Measurements from ENCODE around the gene RPL27. TPM values are rescaled to one million over a fixed set of nuclear protein-coding genes. Genes with fewer than 3 reads are reported as not detected.

RPL27 gene
- 1,000 to 10,000 TPM; 1,737 to 4,151 (median 2,370) TPM for polyA plus RNA-seq
- long read RNA-seq, donor 1, result 0 reads
- long read RNA-seq, donor 2, transcript RPL27-204 (4 exons, 318 nt), result minor isoform, 6 of 845 reads
- long read RNA-seq, donor 2, transcript RPL27-206 (4 exons, 730 nt), result minor isoform, 329 of 845 reads
- long read RNA-seq, donor 2, transcript RPL27-208 (3 exons, 1,872 nt), result minor isoform, 55 of 845 reads
- long read RNA-seq, donor 2, transcript RPL27-201 (5 exons, 505 nt), result major isoform, 387 of 845 reads
- long read RNA-seq, donor 2, partial matches to known transcripts, result 68 of 845 reads
- long read RNA-seq, donor 2, other reads (novel, unspliced or antisense), result 0 of 845 reads
- long read RNA-seq, donor 3, transcript RPL27-201 (5 exons, 505 nt), result major isoform, 597 of 1,465 reads
- long read RNA-seq, donor 3, transcript RPL27-204 (4 exons, 318 nt), result minor isoform, 11 of 1,465 reads
- long read RNA-seq, donor 3, transcript RPL27-206 (4 exons, 730 nt), result minor isoform, 542 of 1,465 reads
- long read RNA-seq, donor 3, transcript RPL27-208 (3 exons, 1,872 nt), result minor isoform, 119 of 1,465 reads
- long read RNA-seq, donor 3, partial matches to known transcripts, result 187 of 1,465 reads
- long read RNA-seq, donor 3, other reads (novel, unspliced or antisense), result 6 of 1,465 reads
- long read RNA-seq, donor 4, transcript RPL27-208 (3 exons, 1,872 nt), result minor isoform, 7 of 78 reads
- long read RNA-seq, donor 4, transcript RPL27-206 (4 exons, 730 nt), result major isoform, 33 of 78 reads
- long read RNA-seq, donor 4, transcript RPL27-201 (5 exons, 505 nt), result minor isoform, 28 of 78 reads
- long read RNA-seq, donor 4, partial matches to known transcripts, result 10 of 78 reads
- long read RNA-seq, donor 4, other reads (novel, unspliced or antisense), result 0 of 78 reads
- long read RNA-seq, donor 5, transcript RPL27-201 (5 exons, 505 nt), result major isoform, 186 of 467 reads
- long read RNA-seq, donor 5, transcript RPL27-206 (4 exons, 730 nt), result minor isoform, 161 of 467 reads
- long read RNA-seq, donor 5, transcript RPL27-208 (3 exons, 1,872 nt), result minor isoform, 38 of 467 reads
- long read RNA-seq, donor 5, partial matches to known transcripts, result 80 of 467 reads
- long read RNA-seq, donor 5, other reads (novel, unspliced or antisense), result 0 of 467 reads
- long read RNA-seq, donor 6, transcript RPL27-201 (5 exons, 505 nt), result minor isoform, 634 of 1,572 reads
- long read RNA-seq, donor 6, transcript RPL27-206 (4 exons, 730 nt), result major isoform, 702 of 1,572 reads
- long read RNA-seq, donor 6, transcript RPL27-208 (3 exons, 1,872 nt), result minor isoform, 94 of 1,572 reads
- long read RNA-seq, donor 6, partial matches to known transcripts, result 137 of 1,572 reads
- long read RNA-seq, donor 6, other reads (novel, unspliced or antisense), result 0 of 1,572 reads
- long read RNA-seq, donor 7, transcript RPL27-208 (3 exons, 1,872 nt), result minor isoform, 133 of 3,069 reads
- long read RNA-seq, donor 7, transcript RPL27-204 (4 exons, 318 nt), result minor isoform, 15 of 3,069 reads
- long read RNA-seq, donor 7, transcript RPL27-206 (4 exons, 730 nt), result minor isoform, 1,224 of 3,069 reads
- long read RNA-seq, donor 7, transcript RPL27-201 (5 exons, 505 nt), result major isoform, 1,423 of 3,069 reads
- long read RNA-seq, donor 7, partial matches to known transcripts, result 254 of 3,069 reads
- long read RNA-seq, donor 7, other reads (novel, unspliced or antisense), result 15 of 3,069 reads
- long read RNA-seq, donor 8, transcript RPL27-201 (5 exons, 505 nt), result major isoform, 146 of 321 reads
- long read RNA-seq, donor 8, transcript RPL27-206 (4 exons, 730 nt), result major isoform, 146 of 321 reads
- long read RNA-seq, donor 8, transcript RPL27-208 (3 exons, 1,872 nt), result minor isoform, 14 of 321 reads
- long read RNA-seq, donor 8, partial matches to known transcripts, result 12 of 321 reads
- long read RNA-seq, donor 8, other reads (novel, unspliced or antisense), result 0 of 321 reads
- long read RNA-seq, donor 9, transcript RPL27-201 (5 exons, 505 nt), result major isoform, 200 of 449 reads
- long read RNA-seq, donor 9, transcript RPL27-206 (4 exons, 730 nt), result minor isoform, 173 of 449 reads
- long read RNA-seq, donor 9, transcript RPL27-208 (3 exons, 1,872 nt), result minor isoform, 26 of 449 reads
- long read RNA-seq, donor 9, partial matches to known transcripts, result 48 of 449 reads
- long read RNA-seq, donor 9, other reads (novel, unspliced or antisense), result 0 of 449 reads
- long read RNA-seq, donor 10, transcript RPL27-201 (5 exons, 505 nt), result major isoform, 993 of 2,226 reads
- long read RNA-seq, donor 10, transcript RPL27-206 (4 exons, 730 nt), result minor isoform, 873 of 2,226 reads
- long read RNA-seq, donor 10, transcript RPL27-204 (4 exons, 318 nt), result minor isoform, 10 of 2,226 reads
- long read RNA-seq, donor 10, transcript RPL27-208 (3 exons, 1,872 nt), result minor isoform, 150 of 2,226 reads
- long read RNA-seq, donor 10, partial matches to known transcripts, result 182 of 2,226 reads
- long read RNA-seq, donor 10, other reads (novel, unspliced or antisense), result 16 of 2,226 reads

- peak within 1 kb of the TSS; percentile 92 to 96 (median 94) for H3K27ac ChIP-seq (ENCODE audit: low read depth in 1 of 3, low read length in 2 of 3)
- H3K36me3 ChIP-seq (ENCODE audit: control insufficient read depth in 3 of 3, insufficient read depth in 2 of 3, low read depth in 1 of 3, low read length in 3 of 3), result peaks cover 8 to 46% (median 15%) of the 10 kb centered on the region in 3 donors
- peak within 1 kb of the TSS; percentile 80 to 86 (median 83) for H3K4me3 ChIP-seq (ENCODE audit: low read depth in 1 of 3, low read length in 3 of 3)
- WGBS, 3 donors, result 0% methylated on average over 49 of the region's 49 CpGs
- no peaks in the 10 kb centered on the region for H3K9me3 ChIP-seq (ENCODE audit: control insufficient read depth in 2 of 2, insufficient read depth in 1 of 2, low read depth in 1 of 2, low read length in 1 of 2)
- DNase-seq (peak; percentile 100), FAIRE-seq (peak; percentile 61)
- H3K27me3 ChIP-seq (ENCODE audit: control insufficient read depth in 3 of 3, insufficient read depth in 3 of 3, low read length in 3 of 3), result no peaks in the 10 kb centered on the region
- peaks cover 0 to 18% (median 0%) of the 10 kb centered on the region in 3 donors for H3K4me1 ChIP-seq (ENCODE audit: control insufficient read depth in 3 of 3, insufficient read depth in 2 of 3, low read depth in 1 of 3, low read length in 2 of 3)
Measured at GRCh38 chr17:42997984-42998938, at the start of gene RPL27. TSS of gene RPL27 (plus strand) at chr17:42998419. CDS start at chr17:42998751, 332 bp downstream.

DNA sequence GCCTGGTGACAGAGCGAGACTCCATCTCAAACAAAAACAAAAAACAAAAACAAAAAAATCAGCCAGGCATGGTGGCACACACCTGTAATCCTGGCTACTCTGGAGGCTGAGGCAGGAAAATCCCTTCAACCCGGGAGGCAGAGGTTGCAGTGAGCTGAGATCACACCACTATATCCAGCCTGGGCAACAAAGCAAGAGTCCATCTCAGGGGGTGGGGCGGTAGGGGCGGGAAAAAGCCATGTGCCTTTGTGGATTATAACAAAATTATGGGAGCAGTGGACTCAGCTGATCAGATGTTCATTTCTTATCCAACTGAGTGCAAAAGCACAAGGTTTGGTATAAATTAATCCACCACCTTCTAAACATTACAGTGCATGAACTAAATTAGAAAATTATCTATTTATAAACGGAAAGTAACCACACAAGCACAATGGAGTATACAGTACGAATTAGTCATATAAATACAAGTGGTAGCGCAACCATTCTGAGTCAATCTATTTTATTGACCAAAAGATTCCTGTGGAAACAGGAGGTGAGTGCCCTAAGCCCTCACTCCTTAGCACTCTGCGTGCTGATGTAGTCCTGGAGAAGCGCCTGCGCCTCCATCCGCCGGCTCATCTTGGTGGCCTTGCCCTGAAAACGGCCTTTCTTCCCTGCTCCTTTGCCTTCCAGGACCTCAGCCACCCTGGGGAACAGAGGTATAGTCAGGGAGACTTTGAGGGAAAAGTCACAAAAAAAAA is 48.0 kb upstream of the RPL27 start:
- H3K4me1 ChIP-seq (ENCODE audit: control insufficient read depth in 3 of 3, insufficient read depth in 2 of 3, low read depth in 1 of 3, low read length in 2 of 3), result no peaks in the 10 kb centered on the region

DNA sequence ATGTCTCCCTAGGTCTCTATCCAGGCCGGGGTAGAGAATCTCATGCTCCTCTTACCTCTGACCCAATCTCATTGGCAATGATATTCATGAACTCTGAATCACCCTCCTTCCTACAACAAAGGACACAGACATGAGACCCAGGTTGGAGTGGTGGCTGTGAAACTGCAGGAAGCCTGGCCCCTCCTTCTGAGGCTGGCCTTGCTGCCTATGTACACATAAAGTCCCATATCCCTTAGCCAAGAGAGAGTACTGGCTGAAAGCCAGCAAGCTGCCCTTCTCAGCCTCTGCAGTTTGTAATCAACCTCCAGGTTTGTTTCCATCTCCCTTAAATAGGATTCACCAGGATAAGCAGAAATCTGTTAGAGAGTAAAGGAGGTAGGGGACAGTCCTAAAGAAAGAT is 44.5 kb upstream of the RPL27 start:
- WGBS, 3 donors, result 94 to 97% (median 95%) methylated on average over 1 of the region's 1 CpG
- no peak for FAIRE-seq
- Histone ChIP-seq H3K9me3 (ENCODE audit: control insufficient read depth in 2 of 2, insufficient read depth in 1 of 2, low read depth in 1 of 2, low read length in 1 of 2) (no peaks in the 10 kb centered on the region), H3K27me3 (ENCODE audit: control insufficient read depth in 3 of 3, insufficient read depth in 3 of 3, low read length in 3 of 3) (no peaks in the 10 kb centered on the region), H3K27ac (ENCODE audit: low read depth in 1 of 3, low read length in 2 of 3) (no peak overlapping the region), H3K36me3 (ENCODE audit: control insufficient read depth in 3 of 3, insufficient read depth in 2 of 3, low read depth in 1 of 3, low read length in 3 of 3) (peaks cover 9 to 89% (median 25%) of the 10 kb centered on the region in 3 donors), H3K4me1 (ENCODE audit: control insufficient read depth in 3 of 3, insufficient read depth in 2 of 3, low read depth in 1 of 3, low read length in 2 of 3) (no peaks in the 10 kb centered on the region), H3K4me3 (ENCODE audit: low read depth in 1 of 3, low read length in 3 of 3) (no peak overlapping the region)
- no peak for DNase-seq

More for the DNA sequence above, 48.0 kb upstream of the RPL27 start:
- peaks cover 9 to 64% (median 15%) of the 10 kb centered on the region in 3 donors for H3K36me3 ChIP-seq (ENCODE audit: control insufficient read depth in 3 of 3, insufficient read depth in 2 of 3, low read depth in 1 of 3, low read length in 3 of 3)
- no peaks in the 10 kb centered on the region for H3K27me3 ChIP-seq (ENCODE audit: control insufficient read depth in 3 of 3, insufficient read depth in 3 of 3, low read length in 3 of 3)
- DNase-seq, result no peak
- no peaks in the 10 kb centered on the region for H3K9me3 ChIP-seq (ENCODE audit: control insufficient read depth in 2 of 2, insufficient read depth in 1 of 2, low read depth in 1 of 2, low read length in 1 of 2)
- WGBS, 3 donors, result 89 to 93% (median 93%) methylated on average over 13 of the region's 13 CpGs
- no peak overlapping the region for H3K4me3 ChIP-seq (ENCODE audit: low read depth in 1 of 3, low read length in 3 of 3)
- no peak for FAIRE-seq
- H3K27ac ChIP-seq (ENCODE audit: low read depth in 1 of 3, low read length in 2 of 3), result no peak overlapping the region

DNA sequence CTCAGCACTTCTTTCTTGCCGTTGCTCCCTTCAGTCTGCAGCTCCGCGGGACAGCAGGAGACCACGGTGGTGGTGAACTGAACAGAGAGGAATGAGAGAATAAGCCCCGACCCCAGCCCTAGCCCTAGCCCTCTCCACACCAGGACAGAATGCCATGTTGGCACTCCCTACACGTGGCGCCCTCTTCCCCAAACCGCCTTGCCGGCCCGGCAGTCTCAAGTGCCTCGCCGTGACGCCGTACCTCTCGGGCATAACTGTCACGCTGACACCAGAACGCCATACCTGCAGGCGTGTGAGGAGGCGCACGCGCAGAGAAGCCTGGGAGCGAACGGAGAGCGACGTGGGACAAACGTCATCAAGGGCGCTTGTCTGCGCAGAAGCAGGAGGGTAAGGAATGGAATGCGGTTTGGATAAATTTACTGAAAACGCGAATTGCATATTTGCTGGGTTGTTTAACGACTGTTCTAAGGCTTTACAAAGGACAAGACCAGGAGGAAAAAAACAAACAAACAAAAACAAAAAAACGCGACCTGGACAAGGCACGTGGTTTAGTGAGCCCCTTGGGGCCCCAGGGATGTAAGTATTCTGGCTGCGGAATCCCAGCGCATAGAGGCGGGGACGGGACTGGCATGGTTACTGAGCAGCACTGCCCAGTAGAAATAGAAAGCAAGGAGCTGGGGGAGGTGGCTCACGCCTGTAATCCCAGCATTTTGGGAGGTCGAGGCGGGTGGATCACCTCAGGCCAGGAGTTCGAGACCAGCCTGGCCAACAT is 33.9 kb upstream of the RPL27 start, which contains the start of gene AARSD1:
Gene AARSD1 (minus strand): TSS at position 294 of the 772 bp plus-strand sequence. CDS start 14 bp downstream, at position 280.
- Histone ChIP-seq H3K36me3 (ENCODE audit: control insufficient read depth in 3 of 3, insufficient read depth in 2 of 3, low read depth in 1 of 3, low read length in 3 of 3) (peaks cover 6 to 30% (median 7%) of the 10 kb centered on the region in 3 donors), H3K27me3 (ENCODE audit: control insufficient read depth in 3 of 3, insufficient read depth in 3 of 3, low read length in 3 of 3) (no peaks in the 10 kb centered on the region), H3K27ac (ENCODE audit: low read depth in 1 of 3, low read length in 2 of 3) (peak within 1 kb of the TSS; percentile 42 to 74 (median 71)), H3K4me3 (ENCODE audit: low read depth in 1 of 3, low read length in 3 of 3) (peak within 1 kb of the TSS; percentile 43 to 83 (median 56)), H3K9me3 (ENCODE audit: control insufficient read depth in 2 of 2, insufficient read depth in 1 of 2, low read depth in 1 of 2, low read length in 1 of 2) (no peaks in the 10 kb centered on the region), H3K4me1 (ENCODE audit: control insufficient read depth in 3 of 3, insufficient read depth in 2 of 3, low read depth in 1 of 3, low read length in 2 of 3) (peaks cover 0 to 4% (median 0%) of the 10 kb centered on the region in 3 donors)
- 1% methylated on average over 43 of the region's 43 CpGs for WGBS, 3 donors
- peak; percentile 94 to 97 for DNase-seq
- no peak for FAIRE-seq

- FAIRE-seq, result no peak
- H3K4me1 ChIP-seq (ENCODE audit: control insufficient read depth in 3 of 3, insufficient read depth in 2 of 3, low read depth in 1 of 3, low read length in 2 of 3), result peaks cover 0 to 4% (median 0%) of the 10 kb centered on the region in 3 donors
- no peak for DNase-seq
- H3K4me3 ChIP-seq (ENCODE audit: low read depth in 1 of 3, low read length in 3 of 3), result no peak overlapping the region
- H3K9me3 ChIP-seq (ENCODE audit: control insufficient read depth in 2 of 2, insufficient read depth in 1 of 2, low read depth in 1 of 2, low read length in 1 of 2), result no peaks in the 10 kb centered on the region
- H3K27ac ChIP-seq (ENCODE audit: low read depth in 1 of 3, low read length in 2 of 3), result no peak overlapping the region
- peaks cover 0 to 2% (median 0%) of the 10 kb centered on the region in 3 donors for H3K36me3 ChIP-seq (ENCODE audit: control insufficient read depth in 3 of 3, insufficient read depth in 2 of 3, low read depth in 1 of 3, low read length in 3 of 3)
- 52 to 72% (median 72%) methylated on average over 1 of the region's 1 CpG for WGBS, 3 donors
- no peaks in the 10 kb centered on the region for H3K27me3 ChIP-seq (ENCODE audit: control insufficient read depth in 3 of 3, insufficient read depth in 3 of 3, low read length in 3 of 3)
Measured at GRCh38 chr17:42967925-42968324, 30.3 kb upstream of the RPL27 start.

Measured in small intestine (tissue), 16 donors.